Measurements from ENCODE around the gene ELF3.
"Not testable (repeated sequence)": the region's sequence is repeated elsewhere in the genome, so short reads cannot be mapped to it uniquely, and the experiment has no call there.

Gene ELF3

GRCh38 chr1:202034683-202035462 is 24.5 kb downstream of the ELF3 start:
- no peak for DNase-seq (ENCODE audit: low read depth)

DNA sequence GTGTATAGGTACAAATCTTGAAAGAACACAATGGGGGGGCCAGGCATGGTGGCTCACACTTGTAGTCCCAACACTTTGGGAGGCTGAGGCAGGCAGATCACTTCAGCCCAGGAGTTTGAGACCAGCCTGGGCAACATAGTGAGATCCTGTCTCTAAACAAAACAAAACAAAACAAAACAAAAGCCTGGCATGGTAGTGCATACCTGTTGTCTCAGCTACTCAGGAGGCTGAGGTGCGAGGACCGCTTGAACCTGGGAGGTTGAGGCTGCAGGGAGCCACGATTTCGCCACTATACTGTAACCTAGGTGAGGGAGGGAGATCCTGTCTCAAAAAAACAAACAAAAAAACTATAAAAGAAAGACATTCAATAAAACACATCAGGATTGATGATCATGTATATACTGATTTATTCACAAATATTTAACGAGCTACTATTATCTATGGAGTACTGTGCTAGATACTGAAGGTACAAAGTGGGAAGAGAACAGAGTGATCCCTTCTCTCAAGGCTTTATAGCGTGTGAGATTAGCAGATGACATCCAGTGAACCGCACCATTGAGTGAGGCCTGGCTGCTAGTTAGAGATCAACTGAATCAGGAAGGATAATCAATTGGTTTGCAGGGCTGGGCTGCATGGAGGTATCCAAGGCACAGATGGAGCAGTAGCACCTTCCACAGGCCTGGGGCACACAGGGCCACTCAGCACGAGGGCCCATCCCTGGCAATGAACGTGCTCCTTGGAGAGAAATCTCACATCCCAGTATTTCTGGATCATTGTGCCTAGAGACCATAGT is 26.4 kb downstream of the ELF3 start:
- DNase-seq (ENCODE audit: low read depth) = no peak

GRCh38 chr1:202037706-202038296 is 27.4 kb downstream of the ELF3 start:
- no peak for DNase-seq (ENCODE audit: low read depth)

DNA sequence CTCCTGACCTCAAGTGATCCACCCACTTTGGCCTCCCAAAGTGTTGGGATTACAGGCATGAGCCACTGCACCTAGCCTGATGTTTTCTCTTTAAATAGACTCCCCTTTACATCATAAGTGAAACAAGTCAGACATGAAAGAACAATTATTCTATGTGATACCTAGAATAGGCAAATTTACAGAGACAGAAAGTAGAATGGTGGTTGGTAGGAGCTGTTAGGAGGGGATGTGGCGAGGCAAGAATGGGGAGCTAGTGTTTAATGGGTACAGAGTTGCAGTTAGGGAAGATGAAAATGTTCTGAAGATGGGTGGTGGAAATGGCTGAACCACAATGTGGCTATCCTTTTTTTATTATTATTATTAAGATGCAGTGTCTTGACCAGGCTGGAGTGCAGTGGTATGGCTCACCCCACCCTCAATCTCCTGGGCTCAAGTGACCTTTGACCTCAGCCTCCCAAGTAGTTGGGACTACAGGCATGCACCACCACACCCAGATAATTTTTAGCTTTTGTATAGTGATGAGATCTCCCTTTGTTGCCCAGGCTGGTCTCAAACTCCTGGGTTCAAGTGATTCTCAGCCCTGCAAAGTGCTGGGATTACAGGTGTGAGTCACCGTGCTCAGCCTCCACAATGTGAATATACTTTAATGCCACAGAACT is 28.4 kb downstream of the ELF3 start:
- DNase-seq (ENCODE audit: low read depth) = no peak

GRCh38 chr1:202045705-202046104 is 35.3 kb downstream of the ELF3 start:
- DNase-seq (ENCODE audit: low read depth) = no peak

DNA sequence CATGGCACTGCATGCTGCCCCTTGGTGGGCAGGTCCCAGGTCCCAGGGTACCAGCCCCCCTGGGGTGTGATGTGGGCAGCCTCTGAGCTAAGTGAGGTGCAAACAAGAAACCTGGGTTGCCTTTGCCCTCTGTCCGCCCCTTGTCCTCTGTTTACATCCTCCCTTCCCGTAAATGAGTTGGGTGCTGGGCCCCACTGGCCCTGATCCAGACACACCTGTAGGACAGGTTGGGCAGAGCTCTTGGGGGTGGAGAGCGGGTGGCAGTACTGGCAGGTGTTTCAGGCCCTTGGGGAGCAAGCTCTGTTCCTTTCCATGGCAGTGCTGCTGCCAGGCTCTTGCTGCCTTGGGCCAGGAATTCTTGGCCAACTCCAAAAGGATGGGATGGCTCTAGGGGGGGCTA is 35.8 kb downstream of the ELF3 start:
- no peak for DNase-seq (ENCODE audit: low read depth)

DNA sequence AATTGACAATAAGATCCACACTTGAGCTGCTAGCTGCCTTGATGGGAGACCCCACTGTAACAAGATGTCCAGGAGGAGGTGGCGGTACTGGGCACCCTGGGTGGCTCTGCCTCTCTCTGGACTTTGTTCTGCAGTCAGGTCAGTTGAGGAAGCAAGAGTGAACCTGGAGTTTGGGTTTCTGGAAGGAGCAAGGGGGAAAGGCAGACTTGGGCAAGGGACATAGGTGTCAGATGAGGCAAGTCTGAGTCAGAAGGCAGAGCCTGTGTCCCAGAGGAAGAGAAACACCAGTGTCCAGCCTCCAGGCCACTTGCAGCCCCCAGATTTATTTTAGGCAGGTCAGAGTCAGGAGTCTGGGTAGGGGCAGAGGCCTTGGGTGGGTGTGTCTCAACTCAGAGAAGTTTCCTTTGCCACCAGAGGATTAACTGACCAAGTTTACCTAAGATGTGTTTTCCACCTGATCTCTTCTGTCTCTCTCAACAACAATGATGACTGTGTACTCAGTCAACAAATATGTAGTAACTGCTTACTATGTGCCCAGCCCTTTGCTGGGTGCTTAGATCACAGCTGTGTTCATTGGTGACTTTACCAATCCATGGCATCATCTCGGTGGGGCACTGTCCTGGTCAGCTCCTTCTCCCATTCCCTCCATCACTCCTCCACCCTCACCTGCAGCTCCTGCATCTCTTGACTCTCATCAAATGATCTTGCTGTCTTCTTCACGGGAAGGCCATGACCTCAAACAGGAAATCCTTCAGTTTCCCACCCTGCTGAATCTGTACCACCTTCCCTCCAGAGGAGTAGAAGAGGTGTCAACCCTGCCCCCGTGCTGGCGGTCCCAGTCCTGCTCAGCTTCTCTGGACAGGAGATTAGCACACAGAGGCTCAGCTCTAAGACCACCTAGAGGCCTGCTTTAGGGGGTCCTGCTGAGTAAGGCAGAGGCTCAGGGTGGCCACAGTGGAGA is 36.6 kb downstream of the ELF3 start:
- no peak for DNase-seq (ENCODE audit: low read depth)

GRCh38 chr1:202047977-202048376 is 37.6 kb downstream of the ELF3 start:
- no peak for DNase-seq (ENCODE audit: low read depth)

GRCh38 chr1:202049129-202049528 is 38.7 kb downstream of the ELF3 start:
- DNase-seq (ENCODE audit: low read depth) = no peak

DNA sequence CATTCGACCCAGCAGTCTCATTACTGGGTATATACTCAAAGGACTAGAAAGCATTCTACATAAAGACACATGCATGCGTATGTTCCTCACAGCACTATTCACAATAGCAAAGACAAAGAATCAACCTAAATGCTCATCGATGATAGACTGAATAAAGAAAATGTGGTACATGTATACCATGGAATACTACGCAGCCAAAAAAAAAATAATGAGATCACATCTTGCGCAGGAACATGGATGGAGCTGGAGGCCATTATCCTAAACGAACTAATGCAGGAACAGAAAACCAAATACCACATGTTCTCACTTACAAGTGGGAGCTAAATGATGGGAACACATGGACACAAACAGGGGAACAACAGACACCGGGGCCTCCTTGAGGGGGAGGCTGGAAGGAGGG is 43.7 kb downstream of the ELF3 start:
- DNase-seq (ENCODE audit: low read depth) = no peak

DNA sequence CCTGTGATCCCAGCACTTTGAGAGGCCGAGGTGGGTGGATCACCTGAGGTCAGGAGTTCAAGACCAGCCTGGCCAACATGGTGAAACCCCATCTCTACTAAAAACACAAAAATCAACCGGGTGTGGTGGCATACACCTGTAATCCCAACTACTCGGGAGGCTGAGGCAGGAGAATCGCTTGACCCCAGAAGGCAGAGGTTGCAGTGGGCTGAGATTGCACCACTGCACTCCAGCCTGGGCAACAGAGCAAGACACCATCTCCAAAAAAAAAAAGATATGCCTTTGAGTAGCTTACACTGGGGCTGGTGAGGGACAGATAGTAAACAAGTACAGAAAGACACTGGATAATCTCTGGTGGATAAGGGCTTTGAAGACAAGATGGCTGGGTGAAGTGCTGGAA is 44.3 kb downstream of the ELF3 start:
- DNase-seq (ENCODE audit: low read depth) = not testable (repeated sequence)

DNA sequence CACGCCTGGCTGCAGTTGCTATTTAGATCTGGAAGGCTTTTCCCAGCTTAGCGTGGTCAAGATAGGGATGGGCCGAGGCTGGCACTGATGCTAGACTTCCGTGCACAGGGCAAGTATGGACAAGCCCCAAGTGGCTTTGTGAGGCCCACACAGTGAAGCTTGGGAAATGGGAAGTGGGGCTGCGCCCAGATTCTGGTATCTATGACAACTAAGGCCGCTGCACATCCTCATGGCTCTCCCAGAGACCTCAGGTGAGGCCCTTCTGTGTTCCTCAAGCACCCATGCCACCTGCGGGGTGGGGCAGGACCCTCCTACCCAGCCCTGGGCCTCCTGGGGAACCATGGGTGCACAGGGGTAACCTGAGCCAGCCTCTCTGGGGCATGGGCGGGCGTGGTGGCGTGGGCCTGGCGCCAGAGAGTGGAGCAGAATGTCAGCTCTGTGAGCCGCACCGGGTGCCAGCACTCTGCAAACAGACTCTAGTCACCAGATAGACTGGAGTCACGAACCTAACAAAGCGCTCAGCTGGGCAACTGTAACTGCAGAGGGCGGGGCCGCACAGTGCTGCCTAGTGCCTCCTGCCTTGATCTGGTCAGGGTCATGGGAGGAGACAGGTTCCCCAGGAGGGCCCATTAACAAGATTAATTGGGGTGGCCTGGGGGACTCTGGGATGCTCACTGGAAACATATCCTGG is 46.4 kb downstream of the ELF3 start:
- no peak for DNase-seq (ENCODE audit: low read depth)

DNA sequence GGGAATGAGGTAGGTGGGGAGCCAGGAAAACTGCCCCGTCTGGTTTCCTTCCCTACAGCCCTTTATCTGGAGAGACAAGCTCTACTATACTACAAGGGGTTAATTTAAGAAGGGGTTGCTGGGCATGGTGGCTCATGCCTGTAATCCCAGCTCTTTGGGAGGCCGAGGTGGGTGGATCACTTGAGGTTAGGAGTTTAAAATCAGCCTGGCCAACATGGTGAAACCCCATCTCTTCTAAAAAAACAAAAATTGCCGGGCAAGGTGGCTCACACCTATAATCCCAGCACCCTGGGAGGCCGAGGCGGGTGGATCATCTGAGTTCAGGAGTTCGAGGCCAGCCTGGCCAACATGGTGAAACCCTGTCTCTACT is 46.9 kb downstream of the ELF3 start:
- DNase-seq (ENCODE audit: low read depth) = not testable (repeated sequence)

DNA sequence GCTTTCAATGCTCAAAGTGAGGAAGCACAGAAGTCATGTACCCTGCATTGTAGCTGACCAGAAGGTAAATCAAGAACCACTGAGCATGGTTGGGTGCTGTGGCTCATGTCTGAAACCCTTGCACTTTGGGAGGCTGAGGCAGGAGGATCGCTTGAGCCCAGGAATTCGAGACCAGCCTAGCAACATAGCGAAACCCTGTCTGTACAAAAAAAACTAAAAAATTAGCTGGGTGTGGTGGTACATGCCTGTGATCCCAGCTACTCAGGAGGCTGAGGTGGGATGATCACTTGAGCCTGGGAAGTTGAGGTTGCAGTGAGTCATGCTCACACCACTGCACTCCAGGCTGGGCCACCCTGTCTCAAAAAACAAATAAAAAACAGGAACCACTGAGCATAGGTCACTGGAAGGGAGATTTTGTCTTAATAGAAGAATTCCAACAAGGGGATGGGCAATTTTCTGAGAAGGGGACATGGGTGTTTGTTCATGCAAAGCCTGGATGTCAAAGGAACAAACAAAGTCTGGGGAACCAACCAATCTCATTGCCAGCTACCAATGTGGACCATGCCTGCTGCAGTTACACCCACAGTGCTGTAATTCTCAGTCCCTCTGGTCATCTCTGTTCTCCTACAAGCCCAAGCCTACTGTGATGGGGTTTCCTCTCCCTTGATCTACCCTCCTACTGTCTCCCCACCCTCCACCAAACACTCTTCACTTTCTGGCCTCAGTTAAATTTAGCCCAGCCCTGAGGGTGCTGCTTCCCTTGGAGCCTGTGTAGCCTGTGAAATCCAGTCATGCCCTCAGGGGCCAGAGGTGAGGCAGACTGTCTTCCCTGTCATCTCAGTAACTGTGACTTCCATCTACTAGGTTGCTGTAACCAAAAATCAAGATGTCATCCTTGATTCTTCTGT is 47.9 kb downstream of the ELF3 start:
- no peak for DNase-seq (ENCODE audit: low read depth)

DNA sequence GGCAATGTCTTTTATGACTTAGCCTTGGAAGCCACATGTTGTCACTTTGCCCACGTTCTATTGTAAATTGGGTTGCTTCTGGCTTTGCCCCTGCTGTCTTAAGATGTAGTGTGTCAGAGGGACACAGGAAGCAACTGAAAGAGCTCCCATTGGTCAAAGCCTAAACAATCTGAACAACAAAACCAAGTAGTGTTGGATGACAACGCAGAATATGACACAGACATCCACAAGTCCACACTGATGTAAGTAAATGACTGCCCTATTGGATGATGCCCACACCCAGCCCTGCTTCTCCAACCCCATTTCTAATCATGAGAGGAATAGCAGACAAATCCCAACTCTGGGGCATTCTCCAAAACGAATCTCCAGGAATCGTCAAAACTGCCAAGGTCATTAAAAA is 50.7 kb downstream of the ELF3 start:
- no peak for DNase-seq (ENCODE audit: low read depth)

- not testable (repeated sequence) for DNase-seq (ENCODE audit: low read depth)
These were observed 51.4 kb downstream of the ELF3 start for GRCh38 chr1:202061787-202062186.

DNA sequence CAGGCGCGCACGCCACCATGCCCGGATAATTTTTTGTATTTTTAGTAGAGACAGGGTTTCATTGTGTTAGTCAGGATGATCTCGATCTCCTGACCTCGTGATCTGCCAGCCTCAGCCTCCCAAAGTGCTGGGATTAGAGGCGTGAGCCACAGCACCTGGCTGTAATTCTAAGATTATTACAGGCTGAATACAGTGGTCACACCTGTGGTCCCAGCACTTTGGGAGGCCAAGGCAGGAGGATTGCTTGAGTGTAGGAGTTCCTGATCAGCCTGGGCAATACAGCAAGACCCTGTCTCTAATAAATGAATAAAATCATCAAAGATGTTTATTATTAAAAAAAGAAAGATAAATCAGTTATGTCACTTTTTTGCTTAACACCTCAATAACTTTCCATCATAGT is 52.2 kb downstream of the ELF3 start:
- DNase-seq (ENCODE audit: low read depth) = not testable (repeated sequence)

DNA sequence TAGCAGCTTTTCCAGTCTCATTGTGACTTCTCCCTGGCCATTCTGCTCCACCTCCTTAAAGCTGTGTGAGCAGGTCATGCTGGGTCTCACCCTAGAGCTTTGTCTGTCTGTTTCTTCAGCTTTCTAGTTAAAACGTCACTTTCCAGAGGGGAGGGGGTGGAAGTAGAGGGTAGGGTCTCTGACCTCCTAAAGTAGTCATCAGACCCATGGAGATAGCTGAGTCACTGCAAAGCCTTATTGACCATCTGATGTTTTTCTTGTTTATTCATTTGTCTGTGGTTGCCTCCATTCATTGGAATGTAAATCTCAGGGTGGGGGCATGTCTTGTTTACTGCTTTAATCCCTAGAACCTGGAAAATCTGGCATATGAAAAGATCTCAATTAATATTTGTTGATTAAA is 52.7 kb downstream of the ELF3 start:
- DNase-seq (ENCODE audit: low read depth) = no peak

DNA sequence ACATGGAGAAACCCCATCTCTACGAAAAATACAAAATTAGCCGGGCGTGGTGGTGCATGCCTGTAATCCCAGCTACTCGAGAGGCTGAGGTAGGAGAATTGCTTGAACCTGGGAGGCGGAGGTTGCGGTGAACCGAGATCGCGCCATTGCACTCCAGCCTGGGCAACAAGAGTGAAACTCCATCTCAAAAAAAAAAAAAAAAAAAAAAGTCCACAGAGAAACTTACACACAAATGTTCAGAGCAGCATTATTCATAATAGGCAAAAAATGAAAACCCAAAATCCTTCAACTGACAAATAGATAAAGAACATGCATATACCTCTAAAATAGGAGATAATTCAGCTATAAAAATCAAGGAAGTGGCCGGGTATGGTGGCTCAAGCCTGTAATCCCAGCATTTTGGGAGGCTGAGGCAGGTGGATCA is 54.5 kb downstream of the ELF3 start:
- not testable (repeated sequence) for DNase-seq (ENCODE audit: low read depth)
